T-helper 1 cell treated with Interleukin-12 subunit alpha and Interleukin-12 subunit beta and Interleukin-4 antibody, amounts not matched to agents 30 μg/mL and 1 μg/mL, for 36 hours (primary cell): ENCODE results near the gene JSRP1.

Experiments used
- H3K27ac Mint-ChIP-seq: one replicate; pipeline ENCODE4 v1.8.0; 2021; ENCODE audit warnings: mild to moderate bottlenecking, mixed read lengths
- H3K27me3 Mint-ChIP-seq: one replicate; pipeline ENCODE4 v1.8.0; 2021; ENCODE audit warnings: low read depth, mixed read lengths
- H3K36me3 Mint-ChIP-seq: one replicate; pipeline ENCODE4 v1.8.0; 2021; ENCODE audit warnings: low read depth, mixed read lengths
- H3K4me1 Mint-ChIP-seq: one replicate; pipeline ENCODE4 v1.8.0; 2021; ENCODE audit warnings: low read depth, mixed read lengths
- H3K4me3 Mint-ChIP-seq: one replicate; pipeline ENCODE4 v1.8.0; 2021; ENCODE audit warnings: mild to moderate bottlenecking, moderate library complexity, mixed read lengths
- H3K9me3 Mint-ChIP-seq: one replicate; pipeline ENCODE4 v1.8.0; 2021; ENCODE audit warnings: mixed read lengths

The JSRP1 gene

DNA sequence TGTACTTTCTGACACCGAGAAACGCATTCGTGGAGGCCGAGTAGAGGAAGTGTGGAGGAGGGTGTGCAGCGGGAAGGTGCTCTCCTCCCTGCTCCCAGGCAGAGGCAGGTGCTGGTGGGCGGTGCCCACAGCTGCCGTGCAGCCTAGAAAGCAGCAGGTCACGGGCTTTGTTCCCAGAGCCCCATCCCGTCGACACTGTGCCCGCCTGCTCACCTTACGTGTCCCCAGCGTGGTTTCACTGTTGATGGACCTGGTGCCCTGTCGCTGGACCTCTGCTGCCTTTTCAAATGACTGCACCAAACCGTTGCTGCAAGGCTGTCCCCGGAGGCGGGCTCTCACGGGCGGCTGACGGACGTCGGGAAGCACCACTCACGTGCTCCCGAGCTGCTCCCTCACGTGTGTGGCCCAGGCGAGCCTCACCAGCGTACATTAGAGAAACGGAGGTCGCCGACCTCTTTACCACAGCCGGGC, 40.9 kb downstream of the JSRP1 start:
- no peak overlapping the region for H3K27ac Mint-ChIP-seq
- H3K4me3 Mint-ChIP-seq = no peak overlapping the region
- no peaks in the 10 kb centered on the region for H3K27me3 Mint-ChIP-seq
- H3K9me3 Mint-ChIP-seq = no peaks in the 10 kb centered on the region
- peaks cover 8% of the 10 kb centered on the region for H3K4me1 Mint-ChIP-seq
- H3K36me3 Mint-ChIP-seq = peaks cover 16% of the 10 kb centered on the region

DNA sequence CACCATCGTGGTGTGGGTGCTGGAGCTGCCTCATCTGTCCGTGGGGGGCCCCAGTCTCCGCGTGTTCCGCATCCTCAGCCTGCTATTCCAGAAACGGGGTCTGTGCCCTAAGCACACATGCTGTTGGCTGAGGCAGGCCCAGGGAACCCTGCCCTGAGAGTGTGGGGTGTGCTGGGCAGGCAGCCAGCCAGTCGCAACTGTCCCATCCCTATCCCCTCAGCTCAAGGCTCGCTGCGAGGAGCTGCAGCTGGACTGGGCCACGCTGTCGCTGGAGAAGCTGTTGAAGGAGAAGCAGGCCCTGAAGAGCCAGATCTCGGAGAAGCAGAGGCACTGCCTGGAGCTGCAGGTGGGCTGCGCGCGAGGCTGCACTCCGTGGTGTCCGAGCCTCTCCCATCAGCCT, 42.0 kb downstream of the JSRP1 start:
- Mint-ChIP-seq H3K9me3 (no peaks in the 10 kb centered on the region), H3K36me3 (peaks cover 16% of the 10 kb centered on the region), H3K27me3 (no peaks in the 10 kb centered on the region), H3K27ac (no peak overlapping the region), H3K4me3 (no peak overlapping the region), H3K4me1 (peaks cover 8% of the 10 kb centered on the region)

GRCh38 chr19:2213799-2214198, 42.4 kb downstream of the JSRP1 start:
- H3K4me1 Mint-ChIP-seq = peaks cover 8% of the 10 kb centered on the region
- peaks cover 19% of the 10 kb centered on the region for H3K36me3 Mint-ChIP-seq
- no peaks in the 10 kb centered on the region for H3K27me3 Mint-ChIP-seq
- no peaks in the 10 kb centered on the region for H3K9me3 Mint-ChIP-seq
- no peak overlapping the region for H3K4me3 Mint-ChIP-seq
- no peak overlapping the region for H3K27ac Mint-ChIP-seq

DNA sequence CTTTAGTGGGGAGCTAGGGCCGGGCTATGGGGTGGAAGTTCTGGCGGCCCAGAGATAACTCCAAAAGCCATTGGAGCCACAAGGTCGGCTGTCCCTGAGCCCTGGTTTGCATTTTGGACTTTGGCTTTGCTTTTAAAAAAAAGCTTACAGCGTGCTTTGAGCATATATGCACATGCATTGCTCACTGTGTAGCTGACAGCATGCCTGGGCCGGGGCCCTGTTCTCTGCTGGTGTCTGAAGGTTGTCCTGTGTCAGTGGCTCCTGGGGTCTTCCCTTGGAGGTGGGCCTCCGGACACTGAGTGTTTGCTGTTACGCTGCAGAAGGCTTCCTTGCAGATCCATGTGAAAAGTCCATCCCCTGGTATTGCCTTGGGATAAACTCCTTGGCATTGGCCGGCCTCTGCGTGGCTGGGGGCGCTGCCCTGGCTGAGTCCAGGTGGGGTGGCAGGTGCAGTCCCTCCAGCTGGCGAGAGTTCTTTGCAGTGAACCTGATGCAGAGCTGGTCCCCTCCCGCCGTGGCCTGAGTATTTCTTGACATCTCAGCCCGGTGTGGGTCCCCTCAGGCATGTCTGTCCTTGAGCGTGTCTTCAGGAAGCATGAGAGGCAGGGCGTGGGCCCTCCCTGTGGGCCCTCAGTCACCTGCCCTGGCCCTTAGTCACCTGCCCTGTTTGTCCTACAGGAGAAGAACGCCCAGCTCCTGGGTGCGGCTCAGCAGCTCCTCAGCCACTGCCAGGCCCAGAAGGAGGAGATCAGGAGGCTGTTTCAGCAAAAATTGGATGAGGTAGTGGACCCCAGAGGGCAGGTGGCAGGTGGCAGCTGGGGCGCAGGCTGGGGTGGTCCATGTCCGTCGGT, 43.1 kb downstream of the JSRP1 start:
- peaks cover 19% of the 10 kb centered on the region for H3K36me3 Mint-ChIP-seq
- peaks cover 8% of the 10 kb centered on the region for H3K4me1 Mint-ChIP-seq
- no peaks in the 10 kb centered on the region for H3K9me3 Mint-ChIP-seq
- no peaks in the 10 kb centered on the region for H3K27me3 Mint-ChIP-seq
- H3K27ac Mint-ChIP-seq = no peak overlapping the region
- H3K4me3 Mint-ChIP-seq = no peak overlapping the region

DNA sequence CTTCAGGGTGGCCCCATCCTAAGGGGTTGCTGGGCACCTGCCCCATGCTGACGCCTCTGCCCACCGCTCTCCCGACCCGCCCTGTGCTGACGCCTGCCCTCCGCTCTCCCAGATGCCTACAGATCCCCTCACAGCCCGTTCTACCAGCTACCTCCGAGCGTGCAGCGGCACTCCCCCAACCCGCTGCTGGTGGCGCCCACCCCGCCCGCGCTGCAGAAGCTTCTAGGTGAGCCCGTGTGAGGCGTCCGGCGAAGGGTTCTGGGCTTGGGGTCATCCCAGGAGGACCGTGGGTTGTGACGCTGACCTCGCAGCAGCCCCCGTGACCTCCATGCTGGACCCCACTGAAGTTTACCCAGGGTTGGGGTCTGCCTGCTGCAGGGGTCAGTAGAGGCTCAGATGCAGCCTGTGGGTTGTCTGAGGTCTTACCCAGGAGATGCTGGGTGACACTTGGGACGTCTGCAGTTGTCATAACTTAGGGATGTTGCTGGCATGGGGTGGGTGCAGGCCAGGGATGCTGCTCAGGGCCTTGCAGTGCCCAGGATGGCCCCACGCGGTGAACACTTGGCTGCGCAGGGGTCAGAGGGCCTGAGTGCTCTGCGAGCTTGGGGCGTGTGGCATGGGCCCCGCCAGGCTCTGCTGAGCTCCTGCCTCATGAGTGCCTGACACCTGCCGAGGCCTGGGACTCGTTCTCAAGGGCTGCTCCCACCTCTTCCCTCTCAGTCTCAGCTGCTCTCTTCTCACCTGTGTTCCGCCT, 45.1 kb downstream of the JSRP1 start:
- no peak overlapping the region for H3K4me3 Mint-ChIP-seq
- no peak overlapping the region for H3K27ac Mint-ChIP-seq
- H3K36me3 Mint-ChIP-seq = peaks cover 18% of the 10 kb centered on the region
- no peaks in the 10 kb centered on the region for H3K9me3 Mint-ChIP-seq
- peaks cover 8% of the 10 kb centered on the region for H3K4me1 Mint-ChIP-seq
- H3K27me3 Mint-ChIP-seq = no peaks in the 10 kb centered on the region

GRCh38 chr19:2210206-2210605, 46.0 kb downstream of the JSRP1 start:
- no peak overlapping the region for H3K4me3 Mint-ChIP-seq
- H3K27ac Mint-ChIP-seq = no peak overlapping the region
- H3K4me1 Mint-ChIP-seq = peaks cover 8% of the 10 kb centered on the region
- no peaks in the 10 kb centered on the region for H3K9me3 Mint-ChIP-seq
- H3K36me3 Mint-ChIP-seq = peaks cover 18% of the 10 kb centered on the region
- no peaks in the 10 kb centered on the region for H3K27me3 Mint-ChIP-seq

- no peak overlapping the region for H3K27ac Mint-ChIP-seq
- peaks cover 5% of the 10 kb centered on the region for H3K4me1 Mint-ChIP-seq
- no peaks in the 10 kb centered on the region for H3K9me3 Mint-ChIP-seq
- H3K27me3 Mint-ChIP-seq = no peaks in the 10 kb centered on the region
- H3K4me3 Mint-ChIP-seq = no peak overlapping the region
- H3K36me3 Mint-ChIP-seq = peaks cover 16% of the 10 kb centered on the region
Observed at GRCh38 chr19:2209408-2209807, 46.8 kb downstream of the JSRP1 start.

DNA sequence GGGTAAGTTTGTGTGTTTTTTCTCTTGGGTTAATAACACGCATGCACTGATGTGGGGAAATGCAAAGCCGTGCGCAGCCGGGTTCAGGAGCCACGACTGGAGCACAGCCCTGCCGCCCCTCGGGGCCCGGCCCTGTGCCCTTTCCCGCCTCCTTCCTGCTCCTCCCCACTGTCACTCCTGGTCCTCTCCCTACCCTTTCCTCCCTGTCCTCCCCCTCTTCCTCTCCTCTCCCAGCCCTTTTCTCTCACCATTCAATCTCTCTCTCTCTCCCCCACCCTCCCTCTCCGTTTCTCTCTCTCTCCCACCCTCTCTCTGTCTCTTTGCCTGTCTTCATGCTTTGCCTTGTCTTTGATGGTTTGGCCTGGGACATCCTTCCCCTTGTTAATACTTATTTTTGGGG, 47.2 kb downstream of the JSRP1 start:
- H3K36me3 Mint-ChIP-seq = peaks cover 16% of the 10 kb centered on the region
- H3K27ac Mint-ChIP-seq = no peak overlapping the region
- no peaks in the 10 kb centered on the region for H3K9me3 Mint-ChIP-seq
- peaks cover 5% of the 10 kb centered on the region for H3K4me1 Mint-ChIP-seq
- no peak overlapping the region for H3K4me3 Mint-ChIP-seq
- no peaks in the 10 kb centered on the region for H3K27me3 Mint-ChIP-seq

DNA sequence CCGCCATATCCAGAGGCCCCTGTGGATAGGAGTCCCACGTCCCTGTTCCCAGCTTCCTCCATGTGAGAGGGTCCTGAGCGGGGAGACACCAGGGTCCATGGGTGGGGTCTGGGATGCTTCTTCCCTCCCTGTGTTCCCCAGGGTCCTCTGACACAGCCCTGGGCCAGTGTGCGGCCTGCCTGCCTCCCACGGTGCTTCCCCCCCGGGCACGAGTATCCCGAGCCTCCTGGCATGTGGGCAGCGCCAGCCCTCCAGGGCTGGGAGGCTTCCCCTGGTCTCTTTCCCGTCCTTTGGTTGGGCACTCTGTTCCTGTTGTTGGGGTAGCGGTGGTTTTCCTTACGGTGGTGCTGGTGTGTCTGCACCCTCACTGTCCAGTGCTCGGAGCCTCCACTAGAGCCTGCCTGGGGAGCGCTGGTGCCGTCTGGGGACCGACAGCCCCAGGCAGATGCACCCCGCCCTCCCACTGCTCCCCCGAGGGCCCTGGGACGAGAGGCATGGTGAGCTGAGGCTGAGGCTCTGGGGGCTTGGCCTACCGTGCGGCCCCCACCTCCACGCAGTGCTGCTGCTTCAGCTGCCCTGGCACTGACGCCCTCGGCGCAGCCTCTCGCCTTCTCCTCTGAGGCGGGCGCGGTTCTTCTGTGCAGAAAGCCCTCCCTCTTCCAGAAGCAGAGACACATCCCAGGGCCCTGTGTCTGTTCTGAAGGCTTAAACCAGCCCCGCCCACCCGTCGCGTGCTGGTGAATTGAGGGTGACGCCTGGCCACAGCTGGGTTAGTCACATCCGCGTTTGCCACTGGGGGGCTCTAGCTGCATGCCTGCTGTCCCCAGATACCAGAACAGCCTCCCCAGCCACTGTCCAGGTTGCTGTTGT, 48.0 kb downstream of the JSRP1 start:
- H3K27me3 Mint-ChIP-seq = no peaks in the 10 kb centered on the region
- H3K4me3 Mint-ChIP-seq = no peak overlapping the region
- no peaks in the 10 kb centered on the region for H3K9me3 Mint-ChIP-seq
- H3K4me1 Mint-ChIP-seq = peaks cover 3% of the 10 kb centered on the region
- H3K27ac Mint-ChIP-seq = no peak overlapping the region
- H3K36me3 Mint-ChIP-seq = peaks cover 14% of the 10 kb centered on the region

DNA sequence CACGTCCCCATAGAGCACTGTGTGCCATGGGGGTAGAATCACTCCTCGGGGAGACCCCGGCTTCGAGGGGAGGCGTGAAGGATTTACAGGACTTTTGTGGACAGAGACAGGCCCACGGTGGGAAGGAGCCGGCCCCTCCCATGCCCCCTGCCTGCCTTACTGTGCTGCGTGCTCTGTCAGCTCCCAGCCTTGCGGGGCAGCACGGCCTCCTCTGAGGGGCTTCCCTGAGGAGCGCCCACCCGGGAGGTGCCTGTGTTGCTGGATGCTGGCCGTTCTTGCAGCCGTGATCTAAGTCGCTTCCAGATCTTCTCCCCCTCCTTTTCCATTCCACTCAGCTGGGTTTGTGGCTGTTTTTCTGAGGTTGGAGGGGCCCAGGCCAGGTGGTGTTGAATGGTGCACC, 49.2 kb downstream of the JSRP1 start:
- Mint-ChIP-seq H3K36me3 (peaks cover 12% of the 10 kb centered on the region), H3K27me3 (no peaks in the 10 kb centered on the region), H3K27ac (no peak overlapping the region), H3K4me1 (peaks cover 2% of the 10 kb centered on the region), H3K4me3 (no peak overlapping the region), H3K9me3 (no peaks in the 10 kb centered on the region)

- H3K9me3 Mint-ChIP-seq = no peaks in the 10 kb centered on the region
- no peaks in the 10 kb centered on the region for H3K27me3 Mint-ChIP-seq
- H3K4me1 Mint-ChIP-seq = no peaks in the 10 kb centered on the region
- no peak overlapping the region for H3K27ac Mint-ChIP-seq
- peaks cover 4% of the 10 kb centered on the region for H3K36me3 Mint-ChIP-seq
- no peak overlapping the region for H3K4me3 Mint-ChIP-seq
Observed at GRCh38 chr19:2202366-2202765, 53.9 kb downstream of the JSRP1 start.
